CD4-positive, CD25-positive, alpha-beta regulatory T cell (primary cell): ENCODE measurements around the gene APMAP. TPM values are rescaled to one million over a fixed set of nuclear protein-coding genes. Genes with fewer than 3 reads are reported as not detected.

ENCODE experiments used
- ATAC-seq, 2 donors: fragments of 150-1000 bp; cut with Tn5 transposase; one replicate each; pipeline ENCODE4 v1.10.0; 2021; ENCODE audit warnings: low read depth in 2 of 2, moderate number of reproducible peaks in 2 of 2, moderate library complexity in 1 of 2
- DNase-seq, 3 donors: peaks; one replicate each; pipeline versions ENCODE4 v3.0.0 to v3.0.0-alpha.2; 2012 to 2022; ENCODE audit warnings: mixed read lengths in 1 of 3
- H3K27ac ChIP-seq: one replicate; pipeline ENCODE4 v1.7.0; 2013; ENCODE audit warnings: mild to moderate bottlenecking, low read length; ENCODE audit not compliant: insufficient read depth, poor library complexity, severe bottlenecking
- H3K27me3 ChIP-seq: one replicate; pipeline ENCODE4 v1.7.0; 2013; ENCODE audit warnings: low read length; ENCODE audit not compliant: control insufficient read depth, insufficient read depth
- H3K36me3 ChIP-seq: one replicate; pipeline ENCODE4 v1.7.0; 2013; ENCODE audit warnings: mild to moderate bottlenecking, low read length, moderate library complexity; ENCODE audit not compliant: control insufficient read depth, insufficient read depth
- H3K4me1 ChIP-seq: 2 replicates; pipeline ENCODE4 v1.7.0; 2013; ENCODE audit warnings: mild to moderate bottlenecking, low read length; ENCODE audit not compliant: insufficient read depth, control insufficient read depth, poor library complexity, severe bottlenecking
- H3K4me3 ChIP-seq: one replicate; pipeline ENCODE4 v1.7.0; 2013; ENCODE audit warnings: low read depth, mild to moderate bottlenecking, low read length, moderate library complexity
- H3K9me3 ChIP-seq, 2 experiments: 1 replicate in 1 of 2; 2 replicates in 1 of 2; pipeline ENCODE4 v1.7.0; 2013; ENCODE audit warnings: low read length in 2 of 2, mild to moderate bottlenecking in 1 of 2, moderate library complexity in 1 of 2; ENCODE audit not compliant: control insufficient read depth in 2 of 2
- H3K27ac Mint-ChIP-seq, 3 donors: one replicate each; pipeline ENCODE4 v1.8.0; 2020 to 2022; ENCODE audit warnings: mild to moderate bottlenecking in 3 of 3, mixed read lengths in 3 of 3, moderate library complexity in 2 of 3
- H3K27me3 Mint-ChIP-seq: one replicate; pipeline ENCODE4 v1.8.0; 2022; ENCODE audit warnings: mild to moderate bottlenecking, mixed read lengths
- H3K36me3 Mint-ChIP-seq: one replicate; pipeline ENCODE4 v1.8.0; 2020; ENCODE audit warnings: mixed read lengths
- H3K4me1 Mint-ChIP-seq, 4 donors: one replicate each; pipeline ENCODE4 v1.8.0; 2020 to 2022; ENCODE audit warnings: mixed read lengths in 4 of 4, mild to moderate bottlenecking in 1 of 4
- H3K4me3 Mint-ChIP-seq, 4 donors: one replicate each; pipeline ENCODE4 v1.8.0; 2020 to 2022; ENCODE audit warnings: mild to moderate bottlenecking in 4 of 4, mixed read lengths in 4 of 4, moderate library complexity in 3 of 4
- H3K9me3 Mint-ChIP-seq, 7 donors: one replicate each; pipeline ENCODE4 v1.8.0; 2020 to 2022; ENCODE audit warnings: mixed read lengths in 7 of 7, mild to moderate bottlenecking in 3 of 7, moderate library complexity in 2 of 7
- polyA plus RNA-seq, 4 donors: library from polyadenylated mRNA; unstranded; fragments of 300-500 nt; fragmentation: Illumina TruSeq; gene quantifications; one replicate each; pipeline ENCODE4 v1.2.3, GENCODE V29; 2021
- total RNA-seq: library from RNA; stranded (reverse); gene quantifications from one replicate; pipeline ENCODE4 v1.2.3, GENCODE V29; 2022

Gene APMAP
- total and polyA plus RNA-seq, 5 donors from 2014 or later: 28.2 to 83.2 (median 69.2) TPM

- H3K36me3 ChIP-seq: peaks cover 74% of the 10 kb centered on the region
- ATAC-seq: no peak
These were observed 27.3 kb downstream of the APMAP start for GRCh38 chr20:24965065-24965919.

GRCh38 chr20:24964506-24964840, 28.1 kb downstream of the APMAP start:
- peak overlapping the region in 2 of 3 donors; percentile 42 to 84 for H3K27ac Mint-ChIP-seq
- ATAC-seq (no peak), DNase-seq (no peak)
- no peak overlapping the region for H3K27ac ChIP-seq
- no peak overlapping the region for H3K4me3 ChIP-seq
- H3K4me3 Mint-ChIP-seq: no peak overlapping the region
- peaks cover 2 to 9% (median 7%) of the 10 kb centered on the region in 4 donors for H3K4me1 Mint-ChIP-seq
- no peaks in the 10 kb centered on the region for H3K4me1 ChIP-seq
- H3K36me3 Mint-ChIP-seq: peaks cover 59% of the 10 kb centered on the region
- no peaks in the 10 kb centered on the region for H3K9me3 ChIP-seq
- no peaks in the 10 kb centered on the region for H3K27me3 ChIP-seq
- peaks cover 74% of the 10 kb centered on the region for H3K36me3 ChIP-seq
- H3K27me3 Mint-ChIP-seq: no peaks in the 10 kb centered on the region
- H3K9me3 Mint-ChIP-seq: no peaks in the 10 kb centered on the region

More at GRCh38 chr20:24965065-24965919, 27.3 kb downstream of the APMAP start:
- H3K27me3 Mint-ChIP-seq: no peaks in the 10 kb centered on the region
- peaks cover 65% of the 10 kb centered on the region for H3K36me3 Mint-ChIP-seq
- H3K27ac ChIP-seq: no peak overlapping the region
- no peak for DNase-seq
- H3K4me3 Mint-ChIP-seq: peak overlapping the region in 1 of 4 donors; percentile 27
- H3K4me1 Mint-ChIP-seq: peaks cover 2 to 8% (median 7%) of the 10 kb centered on the region in 4 donors
- no peaks in the 10 kb centered on the region for H3K4me1 ChIP-seq
- peak overlapping the region; percentile 42 to 84 (median 81) for H3K27ac Mint-ChIP-seq
- no peaks in the 10 kb centered on the region for H3K9me3 Mint-ChIP-seq
- no peaks in the 10 kb centered on the region for H3K9me3 ChIP-seq
- no peak overlapping the region for H3K4me3 ChIP-seq
- H3K27me3 ChIP-seq: no peaks in the 10 kb centered on the region

GRCh38 chr20:24963672-24964505, 28.7 kb downstream of the APMAP start:
- H3K36me3 ChIP-seq: peaks cover 72% of the 10 kb centered on the region
- DNase-seq: no peak
- Mint-ChIP-seq H3K4me1 (peaks cover 2 to 10% (median 8%) of the 10 kb centered on the region in 4 donors), H3K27ac (peak overlapping the region in 2 of 3 donors; percentile 42 to 84), H3K9me3 (no peaks in the 10 kb centered on the region), H3K27me3 (no peaks in the 10 kb centered on the region), H3K4me3 (no peak overlapping the region), H3K36me3 (peaks cover 58% of the 10 kb centered on the region)
- H3K27ac ChIP-seq: no peak overlapping the region
- H3K4me3 ChIP-seq: no peak overlapping the region
- H3K9me3 ChIP-seq: no peaks in the 10 kb centered on the region
- no peaks in the 10 kb centered on the region for H3K4me1 ChIP-seq
- ATAC-seq: no peak
- no peaks in the 10 kb centered on the region for H3K27me3 ChIP-seq

GRCh38 chr20:24962510-24962909, 30.0 kb downstream of the APMAP start:
- Mint-ChIP-seq H3K4me1 (peaks cover 2 to 10% (median 8%) of the 10 kb centered on the region in 4 donors), H3K4me3 (no peak overlapping the region), H3K27me3 (no peaks in the 10 kb centered on the region), H3K36me3 (peaks cover 46% of the 10 kb centered on the region), H3K27ac (peak overlapping the region in 2 of 3 donors; percentile 79 to 88), H3K9me3 (no peaks in the 10 kb centered on the region)
- Histone ChIP-seq H3K27ac (no peak overlapping the region), H3K9me3 (no peaks in the 10 kb centered on the region), H3K4me3 (no peak overlapping the region), H3K36me3 (peaks cover 71% of the 10 kb centered on the region), H3K27me3 (no peaks in the 10 kb centered on the region), H3K4me1 (no peaks in the 10 kb centered on the region)
- no peak for ATAC-seq
- no peak for DNase-seq

GRCh38 chr20:24962182-24962492, 30.4 kb downstream of the APMAP start:
- H3K36me3 ChIP-seq: peaks cover 75% of the 10 kb centered on the region

GRCh38 chr20:24961384-24962181, 31.0 kb downstream of the APMAP start:
- Histone ChIP-seq H3K9me3 (no peaks in the 10 kb centered on the region), H3K4me1 (no peaks in the 10 kb centered on the region), H3K4me3 (no peak overlapping the region), H3K36me3 (peaks cover 73% of the 10 kb centered on the region), H3K27ac (peak overlapping the region; percentile 69), H3K27me3 (no peaks in the 10 kb centered on the region)
- ATAC-seq (no peak), DNase-seq (no peak)
- H3K4me1 Mint-ChIP-seq: peaks cover 2 to 10% (median 8%) of the 10 kb centered on the region in 4 donors
- no peaks in the 10 kb centered on the region for H3K27me3 Mint-ChIP-seq
- H3K4me3 Mint-ChIP-seq: peak overlapping the region in 1 of 4 donors; percentile 61
- peaks cover 41% of the 10 kb centered on the region for H3K36me3 Mint-ChIP-seq
- no peaks in the 10 kb centered on the region for H3K9me3 Mint-ChIP-seq
- H3K27ac Mint-ChIP-seq: peak overlapping the region; percentile 66 to 88 (median 79)

More at GRCh38 chr20:24962182-24962492, 30.4 kb downstream of the APMAP start:
- H3K27ac Mint-ChIP-seq: peak overlapping the region in 2 of 3 donors; percentile 79 to 88
- Histone ChIP-seq H3K27ac (no peak overlapping the region), H3K4me3 (no peak overlapping the region), H3K27me3 (no peaks in the 10 kb centered on the region), H3K4me1 (no peaks in the 10 kb centered on the region), H3K9me3 (no peaks in the 10 kb centered on the region)
- no peaks in the 10 kb centered on the region for H3K9me3 Mint-ChIP-seq
- ATAC-seq (no peak), DNase-seq (no peak)
- H3K4me3 Mint-ChIP-seq: no peak overlapping the region
- H3K36me3 Mint-ChIP-seq: peaks cover 42% of the 10 kb centered on the region
- no peaks in the 10 kb centered on the region for H3K27me3 Mint-ChIP-seq
- H3K4me1 Mint-ChIP-seq: peaks cover 2 to 10% (median 8%) of the 10 kb centered on the region in 4 donors

GRCh38 chr20:24960861-24961260, 31.7 kb downstream of the APMAP start:
- H3K4me3 Mint-ChIP-seq: peak overlapping the region in 2 of 4 donors; percentile 1 to 61
- H3K27ac ChIP-seq: peak overlapping the region; percentile 69
- peak overlapping the region; percentile 66 to 88 (median 79) for H3K27ac Mint-ChIP-seq
- no peaks in the 10 kb centered on the region for H3K27me3 Mint-ChIP-seq
- H3K36me3 Mint-ChIP-seq: peaks cover 34% of the 10 kb centered on the region
- no peaks in the 10 kb centered on the region for H3K9me3 ChIP-seq
- H3K4me3 ChIP-seq: no peak overlapping the region
- peak in 1 of 3 donors; percentile 26 for DNase-seq
- peaks cover 2 to 10% (median 9%) of the 10 kb centered on the region in 4 donors for H3K4me1 Mint-ChIP-seq
- peak in 1 of 2 donors; percentile 38 for ATAC-seq
- H3K4me1 ChIP-seq: no peaks in the 10 kb centered on the region
- no peaks in the 10 kb centered on the region for H3K27me3 ChIP-seq
- peaks cover 67% of the 10 kb centered on the region for H3K36me3 ChIP-seq
- no peaks in the 10 kb centered on the region for H3K9me3 Mint-ChIP-seq
